Memory B cell (primary cell): ENCODE data around the gene SYNJ2.

ENCODE experiments used
- ATAC-seq: fragments of 150-1000 bp; cut with Tn5 transposase; 2 replicates; pipeline ENCODE4 v1.10.0; 2021; ENCODE audit warnings: low read depth, mild to moderate bottlenecking, moderate library complexity
- DNase-seq, 2 donors: peaks; one replicate each; pipeline ENCODE4 v3.0.0; 2022; ENCODE audit warnings: low spot score in 2 of 2
- H3K27ac Mint-ChIP-seq: one replicate; pipeline ENCODE4 v1.8.0; 2022; ENCODE audit warnings: mild to moderate bottlenecking, moderate library complexity, mixed read lengths
- H3K27me3 Mint-ChIP-seq: one replicate; pipeline ENCODE4 v1.8.0; 2022; ENCODE audit warnings: mixed read lengths
- H3K36me3 Mint-ChIP-seq: one replicate; pipeline ENCODE4 v1.8.0; 2022; ENCODE audit warnings: mild to moderate bottlenecking, mixed read lengths
- H3K4me1 Mint-ChIP-seq: one replicate; pipeline ENCODE4 v1.8.0; 2022; ENCODE audit warnings: mixed read lengths
- H3K4me3 Mint-ChIP-seq: one replicate; pipeline ENCODE4 v1.8.0; 2022; ENCODE audit warnings: mild to moderate bottlenecking, moderate library complexity, mixed read lengths
- H3K9me3 Mint-ChIP-seq: one replicate; pipeline ENCODE4 v1.8.0; 2022; ENCODE audit warnings: mixed read lengths

Gene SYNJ2

GRCh38 chr6:158004701-158005095 is 23.0 kb downstream of the SYNJ2 start:
- DNase-seq = no peak
- Mint-ChIP-seq H3K27me3 (no peaks in the 10 kb centered on the region), H3K9me3 (peaks cover 7% of the 10 kb centered on the region), H3K4me3 (no peak overlapping the region), H3K36me3 (peaks cover 20% of the 10 kb centered on the region), H3K27ac (no peak overlapping the region), H3K4me1 (peaks cover 28% of the 10 kb centered on the region)
- no peak for ATAC-seq

DNA sequence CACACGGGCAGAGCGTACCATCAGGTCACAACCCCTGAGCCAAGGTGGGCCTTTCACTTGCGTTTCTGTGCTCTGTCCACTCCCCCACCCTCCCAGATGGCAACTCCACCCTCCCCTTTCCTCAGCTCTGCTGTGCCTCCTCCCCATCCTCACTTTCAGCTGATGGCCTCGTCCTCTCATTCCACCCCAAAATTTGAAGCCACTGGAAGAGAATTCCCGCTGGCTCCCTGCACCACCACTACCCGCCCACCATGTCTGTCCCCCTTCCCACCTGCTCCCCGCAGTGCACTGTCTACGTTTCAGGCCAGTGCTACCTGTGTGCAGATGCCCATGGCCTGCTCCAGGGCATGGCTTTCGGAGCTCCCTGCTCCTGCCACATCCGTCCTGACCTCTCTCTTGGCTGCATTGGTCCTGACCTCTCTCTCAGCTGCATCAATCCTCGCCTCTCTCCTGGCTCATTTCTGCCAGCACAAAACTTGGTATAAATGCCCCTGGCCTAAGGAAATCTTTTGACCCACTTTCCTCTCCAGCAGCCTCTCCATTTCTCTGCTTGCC is 24.0 kb downstream of the SYNJ2 start:
- ATAC-seq (no peak), DNase-seq (no peak)
- H3K27me3 Mint-ChIP-seq = no peaks in the 10 kb centered on the region
- H3K27ac Mint-ChIP-seq = peak overlapping the region; percentile 51
- H3K4me1 Mint-ChIP-seq = peaks cover 31% of the 10 kb centered on the region
- H3K4me3 Mint-ChIP-seq = no peak overlapping the region
- H3K36me3 Mint-ChIP-seq = peaks cover 20% of the 10 kb centered on the region
- H3K9me3 Mint-ChIP-seq = peaks cover 7% of the 10 kb centered on the region

DNA sequence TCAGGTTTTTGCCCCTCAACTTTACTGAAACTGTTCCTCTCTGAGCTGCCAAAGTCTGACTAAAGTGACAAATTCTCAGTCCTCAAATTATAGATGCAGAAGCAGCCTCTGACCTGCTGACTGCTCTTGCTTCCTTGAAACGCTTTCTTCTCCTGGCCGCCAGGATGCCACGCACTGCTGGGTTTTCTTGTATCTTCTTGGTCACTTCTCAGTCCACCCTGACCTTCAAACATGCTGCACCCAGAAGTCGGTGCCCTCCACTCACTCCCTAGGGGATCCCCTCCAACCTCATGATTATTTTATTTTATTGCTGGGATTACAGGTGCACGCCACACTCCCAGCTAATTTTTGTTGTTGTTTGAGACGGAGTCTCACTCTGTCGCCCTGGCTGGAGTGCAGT is 24.7 kb downstream of the SYNJ2 start:
- H3K27me3 Mint-ChIP-seq = no peaks in the 10 kb centered on the region
- H3K4me3 Mint-ChIP-seq = no peak overlapping the region
- ATAC-seq (no peak), DNase-seq (no peak)
- H3K9me3 Mint-ChIP-seq = peaks cover 7% of the 10 kb centered on the region
- peak overlapping the region; percentile 51 for H3K27ac Mint-ChIP-seq
- H3K4me1 Mint-ChIP-seq = peaks cover 35% of the 10 kb centered on the region
- H3K36me3 Mint-ChIP-seq = peaks cover 22% of the 10 kb centered on the region

- H3K4me3 Mint-ChIP-seq = no peak overlapping the region
- H3K9me3 Mint-ChIP-seq = peaks cover 3% of the 10 kb centered on the region
- H3K27ac Mint-ChIP-seq = no peak overlapping the region
- H3K4me1 Mint-ChIP-seq = peaks cover 37% of the 10 kb centered on the region
- DNase-seq (no peak), ATAC-seq (no peak)
- no peaks in the 10 kb centered on the region for H3K27me3 Mint-ChIP-seq
- peaks cover 18% of the 10 kb centered on the region for H3K36me3 Mint-ChIP-seq
Measured at GRCh38 chr6:158006821-158007570, 25.3 kb downstream of the SYNJ2 start.

GRCh38 chr6:158008864-158009113 is 27.1 kb downstream of the SYNJ2 start:
- Mint-ChIP-seq H3K9me3 (no peaks in the 10 kb centered on the region), H3K36me3 (peaks cover 15% of the 10 kb centered on the region), H3K27ac (no peak overlapping the region), H3K4me3 (no peak overlapping the region), H3K27me3 (no peaks in the 10 kb centered on the region), H3K4me1 (peaks cover 41% of the 10 kb centered on the region)
- ATAC-seq (no peak), DNase-seq (no peak)

DNA sequence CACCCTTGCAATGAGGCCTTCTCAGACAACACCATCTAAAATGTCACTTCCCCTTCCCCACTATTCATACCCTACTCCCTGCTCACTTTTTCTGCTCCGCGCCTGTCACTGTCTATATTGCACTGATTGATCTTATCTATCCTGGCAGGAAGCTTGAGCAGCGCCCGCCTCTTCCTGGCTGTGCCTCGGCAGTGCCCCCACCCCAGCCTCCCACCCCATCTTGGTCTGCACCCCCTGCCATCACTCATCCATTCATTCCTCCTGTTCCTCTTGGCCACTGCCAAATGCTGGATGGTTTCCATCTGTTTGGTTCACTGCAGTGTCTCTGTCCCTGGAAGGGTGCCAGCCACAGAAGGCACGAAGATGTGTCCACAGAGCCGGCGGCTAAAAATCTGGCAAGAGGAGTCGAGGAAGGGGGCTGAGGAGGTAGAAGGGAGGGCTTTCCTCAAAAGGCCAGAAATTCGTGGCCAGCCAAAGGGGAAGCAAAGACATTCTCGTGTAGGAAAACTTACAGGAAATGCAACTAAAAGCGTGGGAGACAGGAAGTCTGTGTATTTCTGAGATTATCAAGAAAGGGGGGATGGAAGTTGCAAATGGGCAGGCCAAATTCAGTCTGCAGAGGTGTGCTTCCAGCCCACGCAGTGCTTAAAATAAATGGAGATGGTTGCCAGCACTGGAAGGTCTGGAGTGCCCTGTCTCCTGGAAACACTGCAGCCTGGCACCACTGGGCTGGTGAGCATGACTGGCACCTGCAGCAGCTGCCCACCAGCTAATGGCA is 27.6 kb downstream of the SYNJ2 start:
- ATAC-seq (no peak), DNase-seq (no peak)
- Mint-ChIP-seq H3K9me3 (no peaks in the 10 kb centered on the region), H3K4me1 (peaks cover 45% of the 10 kb centered on the region), H3K36me3 (peaks cover 15% of the 10 kb centered on the region), H3K27ac (peak overlapping the region; percentile 12), H3K27me3 (no peaks in the 10 kb centered on the region), H3K4me3 (peak overlapping the region; percentile 52)

DNA sequence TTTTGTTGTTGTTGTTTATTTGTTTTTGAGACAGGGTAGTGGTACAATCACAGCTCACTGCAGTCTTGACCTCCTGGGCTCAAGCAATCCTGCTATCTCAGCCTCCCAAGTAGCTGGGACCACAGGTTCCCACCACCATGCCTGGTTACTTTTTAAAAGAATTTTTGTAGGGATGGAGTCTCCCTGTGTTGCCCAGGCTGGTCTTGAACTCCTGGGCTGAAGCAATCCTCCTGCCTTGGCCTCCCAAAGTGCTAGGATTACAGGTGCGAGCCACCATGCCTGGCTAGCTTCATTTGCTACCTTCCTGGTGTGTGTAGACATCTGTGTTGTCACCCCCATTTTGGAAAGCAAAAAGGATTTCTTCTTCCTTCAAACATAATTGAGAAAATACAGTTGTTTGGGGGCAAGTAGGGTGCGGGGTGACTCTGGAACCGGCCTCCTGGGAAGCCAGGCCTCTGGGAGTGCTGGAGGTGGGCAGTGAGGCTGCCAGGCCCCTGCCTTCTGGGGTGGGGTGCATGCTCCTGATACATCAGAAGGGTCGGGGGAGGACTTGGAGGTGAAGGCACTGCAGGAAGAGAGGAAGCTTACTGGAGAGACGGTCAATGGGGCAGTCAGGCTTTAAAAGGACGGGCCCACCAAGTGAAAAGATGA is 28.4 kb downstream of the SYNJ2 start:
- peaks cover 15% of the 10 kb centered on the region for H3K36me3 Mint-ChIP-seq
- peak overlapping the region; percentile 12 for H3K27ac Mint-ChIP-seq
- no peak overlapping the region for H3K4me3 Mint-ChIP-seq

DNA sequence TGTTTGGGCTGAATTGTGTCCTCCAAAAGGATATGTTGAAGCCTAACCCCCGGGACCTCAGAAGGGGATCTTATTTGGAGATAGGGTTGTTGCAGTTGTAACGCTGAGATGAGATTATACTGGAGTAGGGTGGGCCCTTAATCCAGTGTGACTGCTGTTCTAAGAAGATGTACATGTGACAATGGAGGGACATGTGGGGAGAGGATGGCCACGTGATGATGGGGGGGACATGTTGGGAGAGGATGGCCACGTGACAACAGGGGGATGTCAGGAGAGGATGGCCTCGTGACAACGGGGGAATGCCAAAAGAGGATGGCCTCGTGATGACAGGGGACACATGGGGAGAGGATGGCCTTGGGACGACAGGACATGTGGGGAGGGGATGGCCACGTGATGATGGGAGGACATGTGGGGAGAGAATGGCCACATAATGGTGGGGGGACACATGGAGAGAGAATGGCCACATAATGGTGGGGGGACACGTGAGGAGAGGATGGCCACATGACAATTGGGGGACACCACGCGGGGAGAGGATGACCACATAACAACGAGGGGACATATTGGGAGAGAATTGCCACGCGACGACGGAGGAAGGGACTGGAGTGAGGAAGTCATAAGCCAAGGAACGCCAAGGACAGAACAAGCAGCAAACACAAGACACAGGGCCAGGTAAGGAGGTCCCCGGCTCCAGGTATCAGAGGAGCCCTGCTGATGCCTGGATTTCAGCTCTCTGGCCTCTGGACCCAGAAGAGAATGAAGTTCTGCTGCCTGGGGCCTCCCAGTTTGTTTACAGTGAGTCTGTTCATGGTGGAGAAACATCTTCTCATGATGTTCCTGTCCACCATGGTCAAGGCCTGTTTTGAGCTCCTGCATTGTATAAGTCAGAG is 29.2 kb downstream of the SYNJ2 start:
- ATAC-seq = no peak
- Mint-ChIP-seq H3K27ac (no peak overlapping the region), H3K4me1 (peaks cover 51% of the 10 kb centered on the region), H3K4me3 (no peak overlapping the region), H3K27me3 (no peaks in the 10 kb centered on the region), H3K36me3 (peaks cover 14% of the 10 kb centered on the region), H3K9me3 (no peaks in the 10 kb centered on the region)
- DNase-seq = no peak

More for the DNA sequence above, 28.4 kb downstream of the SYNJ2 start:
- Mint-ChIP-seq H3K4me1 (peaks cover 52% of the 10 kb centered on the region), H3K27me3 (no peaks in the 10 kb centered on the region), H3K9me3 (no peaks in the 10 kb centered on the region)
- DNase-seq = no peak
- no peak for ATAC-seq

- ATAC-seq = no peak
- Mint-ChIP-seq H3K27ac (no peak overlapping the region), H3K4me1 (peaks cover 50% of the 10 kb centered on the region), H3K4me3 (no peak overlapping the region), H3K36me3 (peaks cover 9% of the 10 kb centered on the region), H3K9me3 (no peaks in the 10 kb centered on the region), H3K27me3 (no peaks in the 10 kb centered on the region)
- DNase-seq = no peak
Measured at GRCh38 chr6:158011478-158011920, 29.8 kb downstream of the SYNJ2 start.

DNA sequence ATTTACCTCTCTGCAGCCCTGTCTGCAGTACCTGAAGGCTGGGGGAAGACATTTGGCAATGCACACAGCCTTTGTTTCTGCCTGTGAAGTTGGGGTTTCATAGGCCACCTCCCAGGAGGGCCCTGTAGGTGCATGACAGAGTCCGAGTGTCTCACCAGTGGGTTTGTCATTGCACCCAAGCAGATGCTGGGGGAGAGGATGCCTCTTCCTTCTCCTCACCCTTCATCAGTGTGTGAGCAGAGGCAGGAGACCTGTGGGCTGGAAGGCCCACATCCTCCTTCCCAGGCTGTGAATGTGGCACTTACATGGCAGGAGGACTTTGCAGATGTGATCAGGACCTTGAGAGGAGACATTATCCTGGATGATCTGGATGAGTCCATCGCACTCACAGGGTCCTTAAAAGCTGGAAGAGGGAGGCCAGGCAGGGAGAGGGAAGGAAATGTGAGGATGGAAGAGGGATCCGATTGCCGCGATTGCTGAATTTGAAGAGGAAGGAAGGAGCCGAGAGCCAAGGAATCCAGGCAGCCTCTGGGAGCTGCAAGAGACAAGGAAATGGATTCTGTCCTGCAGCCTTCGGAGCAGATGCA is 30.4 kb downstream of the SYNJ2 start:
- Mint-ChIP-seq H3K4me1 (peaks cover 50% of the 10 kb centered on the region), H3K27ac (no peak overlapping the region), H3K9me3 (no peaks in the 10 kb centered on the region), H3K27me3 (no peaks in the 10 kb centered on the region), H3K36me3 (peaks cover 9% of the 10 kb centered on the region), H3K4me3 (no peak overlapping the region)
- ATAC-seq = no peak
- DNase-seq = no peak

- peaks cover 11% of the 10 kb centered on the region for H3K36me3 Mint-ChIP-seq
- H3K4me1 Mint-ChIP-seq = peaks cover 43% of the 10 kb centered on the region
- H3K27me3 Mint-ChIP-seq = no peaks in the 10 kb centered on the region
- ATAC-seq (no peak), DNase-seq (no peak)
- H3K4me3 Mint-ChIP-seq = no peak overlapping the region
- H3K9me3 Mint-ChIP-seq = no peaks in the 10 kb centered on the region
- no peak overlapping the region for H3K27ac Mint-ChIP-seq
Measured at GRCh38 chr6:158013904-158014504, 32.3 kb downstream of the SYNJ2 start.

DNA sequence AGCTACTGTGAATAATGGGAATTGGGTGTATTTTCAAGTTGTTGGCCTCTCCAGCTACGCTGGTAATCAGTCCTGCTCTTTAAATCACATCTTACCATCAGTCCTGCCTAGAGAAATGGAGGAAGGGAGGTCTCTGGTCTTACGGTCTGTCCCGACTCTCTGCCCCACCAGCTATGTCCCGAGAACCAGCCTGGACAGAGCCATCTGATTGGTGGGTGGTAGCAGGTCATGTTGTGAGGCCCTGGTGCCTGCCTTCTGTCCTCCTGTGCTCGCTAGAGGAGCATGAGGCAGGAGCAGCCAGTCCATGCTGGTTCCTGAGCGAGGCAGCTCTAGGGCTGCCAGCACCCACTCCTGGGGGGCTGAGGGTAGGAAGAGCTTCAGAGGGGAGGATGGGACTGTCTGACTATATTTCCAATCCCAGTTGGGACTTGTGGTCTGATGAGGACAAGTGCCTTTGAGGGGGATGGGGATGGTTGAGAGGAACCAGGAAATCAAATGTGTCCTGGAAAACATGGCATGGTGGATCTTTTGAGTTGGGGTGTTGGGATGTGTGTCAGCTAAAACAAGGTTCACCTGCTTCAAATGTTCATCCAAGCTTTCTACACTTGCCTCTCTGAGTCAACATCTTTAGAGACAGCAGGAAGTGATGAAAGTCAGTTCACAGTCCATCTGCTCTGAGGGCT is 33.0 kb downstream of the SYNJ2 start:
- no peak for DNase-seq
- Mint-ChIP-seq H3K4me3 (no peak overlapping the region), H3K4me1 (peaks cover 39% of the 10 kb centered on the region), H3K27ac (no peak overlapping the region), H3K27me3 (no peaks in the 10 kb centered on the region), H3K36me3 (peaks cover 11% of the 10 kb centered on the region), H3K9me3 (no peaks in the 10 kb centered on the region)
- ATAC-seq = no peak

DNA sequence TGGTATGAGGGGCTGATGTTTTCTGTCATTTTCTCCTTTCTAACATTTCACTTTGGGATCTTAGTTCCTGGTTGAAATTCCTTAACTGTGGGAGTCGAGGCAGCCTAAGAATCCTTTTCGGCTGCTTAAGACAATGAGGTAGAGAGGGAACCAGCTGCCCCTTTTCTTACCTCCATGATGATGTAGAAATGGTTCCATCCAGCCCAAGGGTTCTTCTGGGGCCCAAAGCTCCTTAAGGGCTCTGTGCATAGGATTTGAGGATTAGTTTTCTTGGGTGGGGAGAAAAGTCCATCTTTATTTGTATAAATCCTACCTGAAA is 33.5 kb downstream of the SYNJ2 start:
- Mint-ChIP-seq H3K9me3 (no peaks in the 10 kb centered on the region), H3K4me3 (no peak overlapping the region), H3K27me3 (no peaks in the 10 kb centered on the region), H3K27ac (no peak overlapping the region), H3K4me1 (peaks cover 37% of the 10 kb centered on the region), H3K36me3 (peaks cover 15% of the 10 kb centered on the region)
- DNase-seq (no peak), ATAC-seq (no peak)
